GM12878 (cell line): ENCODE data around the gene SYCN. TPM values are rescaled to one million over a fixed set of nuclear protein-coding genes. Genes with fewer than 3 reads are reported as not detected.

Experiments used
- ATAC-seq: fragments of 200-7000 bp; cut with Tn5 transposase; 3 replicates; pipeline ENCODE4 v1.9.1; 2020; ENCODE audit warnings: mild to moderate bottlenecking, moderate library complexity
- BruUV-seq: library from RNA; stranded (reverse); fragments of 400-500 nt; replicated peaks from 2 replicates; lab custom pipeline; 2021; lab: Mats Ljungman, UMichigan
- CTCF ChIA-PET: fragments of 300-600 bp; sonication (Branson Sonifier 250); formaldehyde crosslinking; extraction: SDS; loops from one replicate; lab custom pipeline; 2021; ENCODE audit warnings: inconsistent platforms; lab: Yijun Ruan, JAX
- POLR2A ChIA-PET: fragments of 350-600 bp; formaldehyde crosslinking; extraction: SDS; loops from one replicate; lab custom pipeline; 2021; ENCODE audit warnings: inconsistent platforms; lab: Charles Lee
- RAD21 ChIA-PET: fragments of 300-600 bp; sonication (Branson Sonifier 250); formaldehyde crosslinking; loops from one replicate; lab custom pipeline; 2023; ENCODE audit warnings: antibody characterized with exemption; ENCODE audit not compliant: unreplicated experiment; lab: Charles Lee
- SMC1A ChIA-PET: fragments of 300-600 bp; sonication (Branson Sonifier 250); formaldehyde crosslinking; loops from one replicate; lab custom pipeline; 2023; ENCODE audit not compliant: unreplicated experiment, uncharacterized antibody; lab: Charles Lee
- DNase-seq: peaks from one replicate; pipeline ENCODE4 v3.0.0-alpha.2; 2011; ENCODE audit warnings: low read depth, low spot score
- FAIRE-seq: peaks from 3 replicates; lab custom pipeline; 2011; peaks lifted over from hg19 to GRCh38; lab: Jason Lieb, UNC
- H2AFZ ChIP-seq: 2 replicates; pipeline ENCODE4 v1.6.0; 2011; ENCODE audit warnings: low read depth, low read length, control low read depth; ENCODE audit not compliant: control insufficient read depth
- H3K27ac ChIP-seq: 2 replicates; pipeline ENCODE4 v1.5.1; 2011; ENCODE audit warnings: control low read depth; ENCODE audit not compliant: control insufficient read depth, insufficient read depth
- H3K27me3 ChIP-seq, 2 experiments: replicated peaks in 1 of 2; 2 replicates each; pipeline versions ENCODE4 v1.6.0 to v1.6.1; 2011; ENCODE audit warnings: low read length in 1 of 2; ENCODE audit not compliant: control insufficient read depth in 2 of 2, insufficient read depth in 2 of 2
- H3K36me3 ChIP-seq, 2 experiments: 2 replicates each; pipeline ENCODE4 v1.5.1; 2011; ENCODE audit warnings: low read length in 1 of 2; ENCODE audit not compliant: control insufficient read depth in 2 of 2, insufficient read depth in 2 of 2
- H3K4me1 ChIP-seq: 2 replicates; pipeline ENCODE4 v1.6.1; 2011; ENCODE audit warnings: mild to moderate bottlenecking, low read length, moderate library complexity, mixed read lengths; ENCODE audit not compliant: control insufficient read depth, insufficient read depth
- H3K4me2 ChIP-seq: 2 replicates; pipeline ENCODE4 v1.6.0; 2011; ENCODE audit warnings: control low read depth; ENCODE audit not compliant: control insufficient read depth, insufficient read depth
- H3K4me3 ChIP-seq: fragments of 200-600 bp; sonication (generic); 2 replicates; pipeline ENCODE4 v1.5.1; 2016
- H3K79me2 ChIP-seq: 2 replicates; pipeline ENCODE4 v1.6.0; 2011; ENCODE audit warnings: low read length; ENCODE audit not compliant: control insufficient read depth, insufficient read depth
- H3K9ac ChIP-seq: 2 replicates; pipeline ENCODE4 v1.8.0; 2011; ENCODE audit warnings: low read length, control low read depth, mixed read lengths; ENCODE audit not compliant: control insufficient read depth, insufficient read depth
- H3K9me3 ChIP-seq: replicated peaks from 3 replicates; pipeline ENCODE4 v1.5.1; 2011; ENCODE audit warnings: mild to moderate bottlenecking, low read length; ENCODE audit not compliant: control insufficient read depth, insufficient read depth
- H4K20me1 ChIP-seq: 2 replicates; pipeline ENCODE4 v1.6.0; 2011; ENCODE audit not compliant: control insufficient read depth, insufficient read depth
- MEF2B ChIP-seq: fragments of 450-650 bp; IDR thresholded peaks from 2 replicates; pipeline ENCODE4 v1.6.1; 2018; ENCODE audit warnings: mild to moderate bottlenecking, moderate library complexity; ENCODE audit not compliant: partially characterized antibody, poor library complexity, severe bottlenecking
- MXI1 ChIP-seq: fragments of 150-350 bp; IDR thresholded peaks from 2 replicates; pipeline ENCODE4 v1.6.1; 2011; ENCODE audit warnings: low read depth, mild to moderate bottlenecking, inconsistent platforms, low read length, improper control_type of control experiment
- REST ChIP-seq: IDR thresholded peaks from 2 replicates; pipeline ENCODE4 v1.6.1; 2012; ENCODE audit warnings: mild to moderate bottlenecking, low read depth, low read length
- ZNF217 ChIP-seq: fragments of 450-650 bp; IDR thresholded peaks from 2 replicates; pipeline ENCODE4 v1.6.1; 2017; ENCODE audit warnings: antibody characterized with exemption, mild to moderate bottlenecking
- ZNF274 ChIP-seq: IDR thresholded peaks from one replicate; pipeline ENCODE4 v1.8.0; 2011; ENCODE audit not compliant: insufficient read length, insufficient read depth
- WGBS: methylation state at CpG from one replicate; pipeline ENCODE4 v1.1.6; 2016; ENCODE audit warnings: low lambda C conversion rate; ENCODE audit not compliant: insufficient replicate concordance, insufficient coverage; ENCODE audit errors: missing lambda C conversion rate; 5-methylcytosine and 5-hydroxymethylcytosine counted together
- in situ Hi-C: fragments of 300-500 bp; cut with MboI; formaldehyde crosslinking; loops from 9 replicates; pipeline ENCODE4 v1.14.3; 2018; ENCODE audit warnings: mixed read lengths
- intact Hi-C: fragments of 100-400 bp; cut with micrococcal nuclease; formaldehyde crosslinking; loops from one replicate; pipeline ENCODE4 v1.14.2; 2022; ENCODE audit not compliant: unreplicated experiment
- polyA plus RNA-seq, 11 experiments: library from polyadenylated mRNA; depleted of rRNA in 4 of 11; unstranded in 6 of 11; stranded (reverse) in 5 of 11; fragments of >200 nt; fragmentation: Nextera tagmentation in 4 of 11; fragmentation: Illumina TruSeq in 1 of 11; extraction: Ambion mirVana in 4 of 11; extraction: Trizol in 1 of 11; gene quantifications; 1 replicate in 1 of 11; 2 replicates in 10 of 11; pipeline versions ENCODE4 v1.2.1 to v1.2.3, GENCODE V29; 2011 to 2016; ENCODE audit warnings: inconsistent platforms in 2 of 11, missing spikeins in 2 of 11, low read depth in 1 of 11
- total RNA-seq, 4 experiments: library from RNA; depleted of rRNA in 3 of 4; stranded (reverse); fragments of >200 nt in 3 of 4; fragmentation: Illumina TruSeq in 1 of 4; extraction: Trizol in 1 of 4; gene quantifications; 2 replicates each; pipeline versions ENCODE4 v1.2.1 to v1.2.3, GENCODE V29; 2013 to 2021
- TF ChIP-seq, protein P1 (sequence below): IDR thresholded peaks from 2 replicates; pipeline ENCODE4 v1.6.1; 2011; ENCODE audit warnings: low read depth, mild to moderate bottlenecking, low read length, moderate library complexity, borderline replicate concordance; ENCODE audit errors: extremely low read depth

SYCN gene
- total and polyA plus RNA-seq, 10 of the 15 experiments (the other 5 are each of a cell fraction or from before 2014, with no cell fraction given), result 0.54 TPM; not detected in 9

- Histone ChIP-seq H2AFZ (no peak overlapping the region), H3K4me3 (no peak overlapping the region)
- in situ Hi-C loops, result no loop called here
- intact Hi-C loops, result no loop called here
- TF ChIP-seq MXI1 (no peak), ZNF217 (no peak), ZNF274 (no peak)
- TF ChIP-seq, protein P1, sequence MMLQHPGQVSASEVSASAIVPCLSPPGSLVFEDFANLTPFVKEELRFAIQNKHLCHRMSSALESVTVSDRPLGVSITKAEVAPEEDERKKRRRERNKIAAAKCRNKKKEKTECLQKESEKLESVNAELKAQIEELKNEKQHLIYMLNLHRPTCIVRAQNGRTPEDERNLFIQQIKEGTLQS, result no peak
- TF ChIP-seq, all 136 proteins: peak for 0
- H3K27me3 ChIP-seq, result no peaks in the 10 kb centered on the region
- BruUV-seq, result no TSS peak
- no peak for FAIRE-seq
- peaks cover 7% of the 10 kb centered on the region for H3K4me1 ChIP-seq
- no peak overlapping the region for H3K9ac ChIP-seq
- POLR2A ChIA-PET, result interaction anchor here (0.6 kb wide), 1 partner anchor 222 kb away, joined by 4 read pairs; no protein-coding TSS in a partner anchor
- no peak for ATAC-seq
- no peak overlapping the region for H3K27ac ChIP-seq
- no peaks in the 10 kb centered on the region for H3K9me3 ChIP-seq
- RAD21 ChIA-PET, result no interaction called here
- DNase-seq, result no peak
- H3K4me2 ChIP-seq, result no peak overlapping the region
- CTCF ChIA-PET, result no interaction called here
- 76% methylated on average over 7 of the region's 7 CpGs for WGBS
- SMC1A ChIA-PET, result no interaction called here
- H3K36me3 ChIP-seq, result no peaks in the 10 kb centered on the region
- no peaks in the 10 kb centered on the region for H4K20me1 ChIP-seq
- H3K79me2 ChIP-seq, result no peaks in the 10 kb centered on the region
Measured at GRCh38 chr19:39240421-39240820, 36.4 kb upstream of the SYCN start.

- no peaks in the 10 kb centered on the region for H3K79me2 ChIP-seq
- H2AFZ ChIP-seq, result no peak overlapping the region
- POLR2A ChIA-PET, result no interaction called here
- RAD21 ChIA-PET, result no interaction called here
- no peak overlapping the region for H3K27ac ChIP-seq
- FAIRE-seq (no peak), ATAC-seq (no peak), DNase-seq (no peak)
- H3K4me3 ChIP-seq, result no peak overlapping the region
- 89% methylated on average over 6 of the region's 6 CpGs for WGBS
- in situ Hi-C loops, result no loop called here
- H3K4me2 ChIP-seq, result no peak overlapping the region
- no peak overlapping the region for H3K9ac ChIP-seq
- H4K20me1 ChIP-seq, result no peaks in the 10 kb centered on the region
- intact Hi-C loops, result no loop called here
- H3K27me3 ChIP-seq, result no peaks in the 10 kb centered on the region
- BruUV-seq, result no TSS peak
- CTCF ChIA-PET, result no interaction called here
- H3K36me3 ChIP-seq, result no peaks in the 10 kb centered on the region
- peaks cover 7% of the 10 kb centered on the region for H3K4me1 ChIP-seq
- SMC1A ChIA-PET, result no interaction called here
- no peak for TF ChIP-seq REST
- TF ChIP-seq MEF2B, result no peak
- TF ChIP-seq, all 136 proteins: peak for 0
- no peaks in the 10 kb centered on the region for H3K9me3 ChIP-seq
Measured at GRCh38 chr19:39238944-39239343, 34.9 kb upstream of the SYCN start.
